ENCODE measurements around the gene SEMA3F. TPM values are rescaled to one million over a fixed set of nuclear protein-coding genes. Genes with fewer than 3 reads are reported as not detected.
"Not testable (repeated sequence)": the region's sequence is repeated elsewhere in the genome, so short reads cannot be mapped to it uniquely, and the experiment has no call there.

The SEMA3F gene
- total RNA-seq, 2 donors from 2014 or later = 1.5 TPM; not detected in 1

DNA sequence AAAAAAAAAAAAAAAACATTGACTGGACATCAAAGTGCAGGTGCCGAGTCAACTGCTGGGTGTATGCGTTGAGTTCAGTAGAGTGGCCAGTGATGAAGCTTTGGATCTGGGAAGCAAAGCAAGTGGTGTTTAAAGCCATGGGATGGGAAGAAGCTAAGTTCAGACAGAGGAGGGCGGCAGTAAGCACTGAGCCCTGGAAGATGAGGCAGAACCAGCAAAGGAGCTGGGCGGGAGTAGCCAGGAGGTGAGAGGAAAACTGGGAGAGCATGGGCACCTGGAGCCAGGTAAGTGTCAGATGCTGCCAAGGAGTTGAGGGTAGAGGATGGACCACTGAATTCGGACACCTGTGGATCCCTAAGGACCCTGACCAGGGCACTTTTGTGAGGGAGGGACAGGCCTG lies 69.5 kb downstream of the SEMA3F start:
- ATAC-seq (replicated peaks) = no peak
- H3K27ac Mint-ChIP-seq = peak overlapping the region; percentile 93
- H3K36me3 Mint-ChIP-seq (ENCODE audit: low read depth) = no peaks in the 10 kb centered on the region
- peaks cover 12% of the 10 kb centered on the region for H3K4me1 Mint-ChIP-seq
- peak overlapping the region; percentile 42 for H3K4me3 Mint-ChIP-seq
- no peaks in the 10 kb centered on the region for H3K9me3 Mint-ChIP-seq
- H3K27me3 Mint-ChIP-seq = no peaks in the 10 kb centered on the region

DNA sequence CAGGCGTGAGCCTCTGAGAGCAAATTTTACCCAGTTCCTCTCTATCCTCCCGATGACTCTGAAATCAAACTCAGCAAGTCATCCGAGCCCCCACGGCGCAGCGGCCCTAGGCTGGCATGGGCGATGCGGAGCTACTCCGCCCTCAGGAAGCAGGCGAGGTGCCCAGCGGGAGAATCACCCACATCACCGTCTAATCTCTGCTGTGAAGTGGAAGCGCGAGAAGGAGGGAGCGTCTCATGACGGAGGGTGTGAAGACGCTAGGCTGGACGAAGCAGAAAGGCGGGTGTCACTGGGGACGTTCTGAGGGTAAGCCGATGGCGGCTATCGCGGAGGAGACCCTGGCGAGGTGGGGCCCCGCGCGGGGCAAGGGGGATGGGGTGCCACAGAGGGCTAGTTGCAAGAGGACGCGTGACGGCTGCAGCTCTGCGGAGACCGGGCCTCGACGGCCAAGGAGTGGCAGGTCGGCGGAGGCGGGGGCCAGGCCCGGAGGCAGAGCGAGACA lies 71.8 kb downstream of the SEMA3F start:
- ATAC-seq (replicated peaks) = peak; percentile 47
- no peaks in the 10 kb centered on the region for H3K27me3 Mint-ChIP-seq
- H3K36me3 Mint-ChIP-seq (ENCODE audit: low read depth) = no peaks in the 10 kb centered on the region
- H3K4me3 Mint-ChIP-seq = peak overlapping the region; percentile 97
- peak overlapping the region; percentile 93 for H3K27ac Mint-ChIP-seq
- H3K9me3 Mint-ChIP-seq = no peaks in the 10 kb centered on the region
- peaks cover 12% of the 10 kb centered on the region for H3K4me1 Mint-ChIP-seq

DNA sequence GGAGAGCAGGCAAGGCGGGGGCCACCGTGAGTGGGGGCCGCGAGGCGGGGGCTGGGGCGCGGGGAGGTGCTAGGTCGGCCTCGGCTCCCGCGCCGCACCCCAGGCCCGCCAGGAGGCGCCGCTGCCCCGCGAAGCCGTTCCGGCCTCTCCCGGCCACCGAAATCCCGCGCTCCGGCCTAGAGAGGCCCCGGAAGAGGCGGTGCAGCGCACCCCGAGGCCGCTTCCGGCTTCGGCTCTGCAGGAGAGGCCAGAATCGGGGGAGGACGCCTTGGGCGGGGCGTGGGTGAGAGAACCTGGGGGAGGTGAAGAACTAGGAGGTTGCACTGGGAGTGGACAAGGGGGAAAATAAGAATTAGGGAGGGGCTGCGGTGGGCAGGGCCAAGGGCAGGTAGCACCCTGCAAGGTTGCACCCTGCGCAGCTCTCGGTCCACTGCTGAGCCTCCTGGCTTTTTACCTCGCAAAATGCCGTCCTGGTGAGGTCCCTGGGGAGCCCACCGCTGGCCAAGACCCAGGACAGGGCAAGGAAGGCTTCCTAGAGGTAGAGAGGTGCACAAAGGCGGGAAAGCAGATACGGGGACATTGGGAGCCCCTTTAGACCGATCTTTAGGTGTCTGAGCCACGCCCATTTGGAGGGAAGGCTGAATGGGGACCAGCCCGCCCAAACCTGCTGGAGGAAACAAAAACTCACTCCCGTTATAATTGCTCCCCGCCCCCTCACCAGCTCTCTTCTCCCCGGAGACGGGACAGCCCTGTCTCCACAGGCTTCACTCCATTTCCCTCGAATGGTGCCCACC lies 72.5 kb downstream of the SEMA3F start:
- H3K4me3 Mint-ChIP-seq = peak overlapping the region; percentile 97
- H3K4me1 Mint-ChIP-seq = peaks cover 12% of the 10 kb centered on the region
- peak; percentile 85 for ATAC-seq (replicated peaks)
- H3K9me3 Mint-ChIP-seq = no peaks in the 10 kb centered on the region
- no peaks in the 10 kb centered on the region for H3K27me3 Mint-ChIP-seq
- no peaks in the 10 kb centered on the region for H3K36me3 Mint-ChIP-seq (ENCODE audit: low read depth)
- peak overlapping the region; percentile 93 for H3K27ac Mint-ChIP-seq

DNA sequence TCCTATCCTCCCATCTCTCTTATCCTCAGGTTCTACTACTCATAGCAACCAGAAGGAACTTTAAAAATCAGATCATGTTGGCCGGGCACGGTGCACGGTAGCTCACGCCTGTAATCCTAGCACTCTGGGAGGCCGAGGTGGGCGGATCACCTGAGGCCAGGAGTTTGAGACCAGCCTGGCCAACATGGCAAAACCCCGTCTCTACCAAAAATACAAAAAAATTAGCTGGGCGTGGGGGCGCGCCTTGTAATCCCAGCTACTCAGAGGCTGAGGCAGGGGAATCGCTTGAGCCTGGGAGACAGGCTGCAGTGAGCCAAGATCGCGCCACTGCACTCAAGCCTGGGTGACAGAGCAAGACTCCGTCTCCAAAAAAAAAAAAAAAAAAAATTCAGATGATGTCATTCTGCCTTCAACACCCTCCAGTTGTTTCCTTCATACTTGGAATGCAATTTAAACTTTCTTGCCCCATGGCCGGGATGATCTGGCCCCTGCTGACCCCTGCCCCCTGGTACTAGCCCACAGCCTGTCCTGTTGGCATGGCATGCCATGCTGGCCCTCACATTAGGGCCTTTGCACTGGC lies 73.2 kb downstream of the SEMA3F start:
- H3K27ac Mint-ChIP-seq = peak overlapping the region; percentile 93
- H3K27me3 Mint-ChIP-seq; ATAC-seq (replicated peaks); H3K36me3 Mint-ChIP-seq (ENCODE audit: low read depth); H3K9me3 Mint-ChIP-seq: not testable (repeated sequence)
- H3K4me1 Mint-ChIP-seq = peaks cover 12% of the 10 kb centered on the region
- H3K4me3 Mint-ChIP-seq = peak overlapping the region; percentile 97

DNA sequence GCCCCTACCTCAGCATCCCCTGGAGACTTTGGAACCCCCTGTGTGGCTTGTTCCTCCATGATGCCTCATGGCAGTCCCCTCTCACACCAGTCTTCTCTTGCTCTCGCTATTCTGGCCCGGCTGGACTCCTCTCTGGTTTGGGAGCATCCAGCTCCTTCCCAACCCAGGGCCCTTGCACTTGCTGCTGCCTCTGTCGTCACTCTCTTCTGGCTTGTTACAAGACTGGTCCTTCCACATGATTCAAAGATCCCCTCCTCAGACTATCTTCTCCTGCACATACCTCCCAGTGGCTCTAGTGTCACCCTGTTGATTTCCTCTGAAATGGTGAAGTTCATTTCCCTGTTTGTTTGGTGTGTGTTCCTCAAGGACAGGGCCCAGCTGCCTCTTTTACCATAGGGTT lies 74.4 kb downstream of the SEMA3F start:
- H3K4me1 Mint-ChIP-seq = peaks cover 11% of the 10 kb centered on the region
- no peak for ATAC-seq (replicated peaks)
- no peak overlapping the region for H3K4me3 Mint-ChIP-seq
- H3K27ac Mint-ChIP-seq = peak overlapping the region; percentile 44
- H3K27me3 Mint-ChIP-seq = no peaks in the 10 kb centered on the region
- no peaks in the 10 kb centered on the region for H3K36me3 Mint-ChIP-seq (ENCODE audit: low read depth)
- H3K9me3 Mint-ChIP-seq = no peaks in the 10 kb centered on the region

GRCh38 chr3:50230104-50230793 lies 75.1 kb downstream of the SEMA3F start:
- no peaks in the 10 kb centered on the region for H3K36me3 Mint-ChIP-seq (ENCODE audit: low read depth)
- peaks cover 8% of the 10 kb centered on the region for H3K4me1 Mint-ChIP-seq
- no peak for ATAC-seq (replicated peaks)
- no peaks in the 10 kb centered on the region for H3K27me3 Mint-ChIP-seq
- H3K9me3 Mint-ChIP-seq = no peaks in the 10 kb centered on the region
- no peak overlapping the region for H3K4me3 Mint-ChIP-seq
- H3K27ac Mint-ChIP-seq = no peak overlapping the region

GRCh38 chr3:50230794-50231125 lies 75.6 kb downstream of the SEMA3F start:
- H3K27me3 Mint-ChIP-seq = no peaks in the 10 kb centered on the region
- no peak for ATAC-seq (replicated peaks)
- no peak overlapping the region for H3K27ac Mint-ChIP-seq
- H3K36me3 Mint-ChIP-seq (ENCODE audit: low read depth) = no peaks in the 10 kb centered on the region
- no peaks in the 10 kb centered on the region for H3K9me3 Mint-ChIP-seq
- no peak overlapping the region for H3K4me3 Mint-ChIP-seq
- peaks cover 11% of the 10 kb centered on the region for H3K4me1 Mint-ChIP-seq

- peaks cover 8% of the 10 kb centered on the region for H3K4me1 Mint-ChIP-seq
- ATAC-seq (replicated peaks) = no peak
These were observed 76.5 kb downstream of the SEMA3F start for GRCh38 chr3:50231581-50231980.

DNA sequence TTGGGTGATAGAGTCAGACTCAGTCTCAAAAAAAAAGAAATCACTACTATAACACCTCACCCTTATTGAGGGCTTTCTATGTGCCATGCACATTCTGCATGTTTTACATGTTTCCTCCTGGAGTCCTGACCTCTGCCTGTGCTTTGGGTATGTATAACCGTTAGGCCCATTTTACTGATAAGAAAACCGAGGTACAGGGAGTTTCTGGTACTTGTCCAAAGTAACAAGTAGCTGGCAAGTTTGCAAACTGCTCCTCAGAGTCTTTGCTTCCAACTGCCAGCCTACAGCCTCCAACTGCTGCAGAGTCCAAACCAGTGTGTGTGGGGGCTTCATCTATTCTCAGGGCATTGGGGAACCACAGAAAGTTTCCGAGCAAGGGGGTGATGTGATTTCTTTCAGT lies 77.2 kb downstream of the SEMA3F start:
- no peak for ATAC-seq (replicated peaks)
- Mint-ChIP-seq H3K27ac (peak overlapping the region; percentile 65), H3K9me3 (no peaks in the 10 kb centered on the region), H3K27me3 (no peaks in the 10 kb centered on the region), H3K4me1 (peaks cover 8% of the 10 kb centered on the region), H3K36me3 (ENCODE audit: low read depth) (peaks cover 12% of the 10 kb centered on the region), H3K4me3 (no peak overlapping the region)

More at GRCh38 chr3:50231581-50231980, 76.5 kb downstream of the SEMA3F start:
- Mint-ChIP-seq H3K36me3 (ENCODE audit: low read depth) (peaks cover 5% of the 10 kb centered on the region), H3K27ac (no peak overlapping the region), H3K27me3 (no peaks in the 10 kb centered on the region), H3K9me3 (no peaks in the 10 kb centered on the region), H3K4me3 (no peak overlapping the region)

DNA sequence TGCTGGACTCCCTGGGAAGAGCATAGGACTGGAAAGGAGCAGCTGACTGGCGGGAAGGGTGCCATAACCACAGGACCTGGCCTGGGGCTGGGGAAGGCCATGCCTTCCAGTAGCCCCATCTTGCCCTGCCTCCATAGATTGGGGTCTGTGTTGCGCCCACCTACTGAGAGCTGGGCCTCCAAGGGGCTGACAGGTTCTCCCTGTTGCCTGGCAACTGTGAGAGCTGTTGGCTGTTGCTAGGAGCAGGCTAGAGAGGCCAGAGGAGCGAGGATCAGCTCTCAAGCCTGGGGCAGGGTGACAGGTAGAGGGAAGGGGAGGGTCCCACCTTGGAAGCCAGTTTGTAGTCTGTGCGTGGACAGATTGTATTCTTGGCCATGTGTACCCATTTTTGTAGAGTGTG lies 78.1 kb downstream of the SEMA3F start:
- H3K4me1 Mint-ChIP-seq = peaks cover 8% of the 10 kb centered on the region
- no peak overlapping the region for H3K4me3 Mint-ChIP-seq
- no peak for ATAC-seq (replicated peaks)
- H3K27me3 Mint-ChIP-seq = no peaks in the 10 kb centered on the region
- no peaks in the 10 kb centered on the region for H3K9me3 Mint-ChIP-seq
- H3K36me3 Mint-ChIP-seq (ENCODE audit: low read depth) = peaks cover 21% of the 10 kb centered on the region
- H3K27ac Mint-ChIP-seq = peak overlapping the region; percentile 65

GRCh38 chr3:50235716-50236483 lies 80.8 kb downstream of the SEMA3F start, which contains the start of gene GNAI2:
TSS of gene GNAI2 (plus strand) at chr3:50236204. CDS start at chr3:50236336, 132 bp downstream.
- H3K4me3 Mint-ChIP-seq = peak within 1 kb of the TSS; percentile 99
- peak within 1 kb of the TSS; percentile 98 for H3K27ac Mint-ChIP-seq
- no peaks in the 10 kb centered on the region for H3K9me3 Mint-ChIP-seq
- peak; percentile 93 for ATAC-seq (replicated peaks)
- peaks cover 13% of the 10 kb centered on the region for H3K4me1 Mint-ChIP-seq
- peaks cover 46% of the 10 kb centered on the region for H3K36me3 Mint-ChIP-seq (ENCODE audit: low read depth)
- no peaks in the 10 kb centered on the region for H3K27me3 Mint-ChIP-seq

- H3K9me3 Mint-ChIP-seq = no peaks in the 10 kb centered on the region
- peaks cover 19% of the 10 kb centered on the region for H3K4me1 Mint-ChIP-seq
- H3K36me3 Mint-ChIP-seq (ENCODE audit: low read depth) = peaks cover 51% of the 10 kb centered on the region
- peak overlapping the region; percentile 98 for H3K27ac Mint-ChIP-seq
- H3K27me3 Mint-ChIP-seq = no peaks in the 10 kb centered on the region
- H3K4me3 Mint-ChIP-seq = peak overlapping the region; percentile 99
- ATAC-seq (replicated peaks) = no peak
These were observed 81.5 kb downstream of the SEMA3F start for GRCh38 chr3:50236484-50237132.

GRCh38 chr3:50237133-50237651 lies 82.1 kb downstream of the SEMA3F start:
- Mint-ChIP-seq H3K4me1 (peaks cover 25% of the 10 kb centered on the region), H3K9me3 (no peaks in the 10 kb centered on the region), H3K27me3 (no peaks in the 10 kb centered on the region), H3K36me3 (ENCODE audit: low read depth) (peaks cover 51% of the 10 kb centered on the region), H3K4me3 (peak overlapping the region; percentile 99), H3K27ac (peak overlapping the region; percentile 98)
- ATAC-seq (replicated peaks) = no peak
